Activated CD8-positive, alpha-beta memory T cell treated with anti-CD3 and anti-CD28 coated beads for 36 hours (primary cell): ENCODE measurements around the gene GLYATL1. TPM values are rescaled to one million over a fixed set of nuclear protein-coding genes. Genes with fewer than 3 reads are reported as not detected.
"Not testable (repeated sequence)": the region's sequence is repeated elsewhere in the genome, so short reads cannot be mapped to it uniquely, and the experiment has no call there.

Experiments
- CTCF ChIA-PET: fragments of 350-600 bp; sonication (Branson Sonifier 250); formaldehyde crosslinking; loops from one replicate; lab custom pipeline; 2021; ENCODE audit warnings: antibody characterized with exemption; lab: Charles Lee
- POLR2A ChIA-PET: fragments of 350-600 bp; sonication (Branson Sonifier 250); formaldehyde crosslinking; loops from one replicate; lab custom pipeline; 2021; ENCODE audit warnings: antibody characterized with exemption; lab: Charles Lee
- total RNA-seq, 2 experiments: library from RNA; stranded (reverse); gene quantifications; one replicate each; pipeline ENCODE4 v1.2.3, GENCODE V29; 2021

GLYATL1 gene
- total RNA-seq, 2 experiments from 2014 or later: not detected

DNA sequence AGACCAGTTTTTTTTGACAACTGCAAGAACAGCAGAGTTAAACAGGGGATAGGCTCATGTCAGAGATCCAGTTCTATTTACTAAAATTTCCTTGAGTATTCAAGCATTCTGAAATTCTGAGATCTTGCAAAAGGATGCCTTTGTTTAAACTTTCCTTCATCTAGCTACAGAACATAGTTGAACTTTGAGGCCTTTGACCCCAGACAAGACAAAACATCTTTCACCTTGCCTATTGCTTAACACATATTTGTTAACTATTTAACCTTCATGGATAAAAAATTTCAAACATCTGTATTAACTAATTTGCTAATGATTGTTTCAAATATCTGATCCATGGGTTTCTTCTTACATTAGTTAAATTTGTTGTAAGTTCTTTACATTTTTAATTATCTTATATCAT lies 38.2 kb downstream of the GLYATL1 start:
- ChIA-PET CTCF (no interaction called here), POLR2A (no interaction called here)

DNA sequence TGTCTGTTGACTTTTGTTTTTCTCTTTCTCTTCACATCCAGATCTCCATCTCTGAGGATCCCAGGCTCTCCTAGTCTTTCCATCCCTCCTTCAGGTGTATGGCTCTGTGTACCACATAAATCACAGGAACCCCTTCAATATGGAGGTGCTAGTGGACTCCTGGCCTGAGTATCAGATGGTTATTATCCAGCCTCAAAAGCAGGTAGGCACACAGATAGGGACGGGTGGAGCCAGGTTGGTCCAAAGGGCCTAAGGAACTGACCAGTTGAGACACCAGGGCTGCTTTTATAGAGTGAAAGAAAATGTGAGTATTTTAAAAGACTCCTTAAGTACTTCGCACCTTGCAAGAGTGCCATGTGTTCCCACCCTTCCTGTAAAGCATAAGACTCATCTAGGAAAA lies 39.9 kb downstream of the GLYATL1 start:
- ChIA-PET POLR2A (no interaction called here), CTCF (no interaction called here)

DNA sequence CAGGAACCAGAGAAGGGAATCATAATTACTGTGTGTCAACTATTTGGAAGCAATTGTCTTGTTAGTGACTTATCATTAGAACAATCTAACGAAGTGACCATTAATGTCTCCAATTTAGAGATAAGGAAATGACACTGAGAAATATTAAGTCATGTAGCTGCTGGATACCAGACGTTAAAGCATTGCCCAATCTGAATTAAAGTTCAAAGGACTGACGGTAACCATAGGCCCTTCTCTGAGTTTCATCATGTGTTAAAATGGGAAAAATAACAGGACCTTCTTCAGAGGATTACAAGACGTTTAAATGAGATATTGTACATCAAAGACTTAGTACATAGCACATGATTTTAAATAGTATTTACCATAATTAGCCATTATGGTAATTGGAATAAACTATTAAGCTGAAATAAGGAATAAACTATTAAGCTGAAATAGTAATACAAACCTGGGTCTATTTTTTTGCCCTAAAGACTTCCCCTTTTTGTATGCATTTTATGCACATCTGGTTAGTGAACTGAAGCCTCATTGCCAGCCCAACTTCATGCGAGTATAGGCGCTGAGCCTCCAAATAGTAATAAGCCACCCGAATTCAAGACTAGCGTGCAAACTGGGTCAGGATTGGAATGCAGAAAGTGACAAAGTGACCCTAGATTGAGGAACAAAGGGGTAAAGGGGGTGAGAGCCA lies 41.0 kb downstream of the GLYATL1 start:
- POLR2A ChIA-PET: no interaction called here
- CTCF ChIA-PET: no interaction called here

- ChIA-PET POLR2A (no interaction called here), CTCF (no interaction called here)
These were observed 53.2 kb downstream of the GLYATL1 start for GRCh38 chr11:58992489-58992888.

DNA sequence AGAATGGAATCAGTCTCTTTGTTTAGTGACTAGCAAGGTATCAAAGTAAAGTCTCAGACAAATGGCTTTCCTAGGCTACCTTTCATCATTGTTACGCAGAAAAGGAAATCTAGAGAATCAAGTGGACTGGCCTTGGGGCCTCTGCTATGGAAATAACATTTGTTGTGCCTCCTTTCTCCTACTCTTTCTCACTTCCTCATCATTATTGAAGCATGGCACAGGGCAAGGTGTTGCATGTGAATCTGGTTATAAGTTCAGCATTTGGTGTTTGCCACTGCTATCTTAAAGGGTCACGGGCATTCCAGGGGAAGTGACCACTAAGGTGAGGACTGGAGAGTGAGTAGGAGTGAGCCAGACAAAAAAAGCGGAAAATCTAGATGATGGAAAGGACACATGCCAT lies 54.9 kb downstream of the GLYATL1 start:
- ChIA-PET POLR2A (no interaction called here), CTCF (no interaction called here)

GRCh38 chr11:58998480-58999290 lies 59.4 kb downstream of the GLYATL1 start:
- ChIA-PET CTCF (no interaction called here), POLR2A (no interaction called here)

DNA sequence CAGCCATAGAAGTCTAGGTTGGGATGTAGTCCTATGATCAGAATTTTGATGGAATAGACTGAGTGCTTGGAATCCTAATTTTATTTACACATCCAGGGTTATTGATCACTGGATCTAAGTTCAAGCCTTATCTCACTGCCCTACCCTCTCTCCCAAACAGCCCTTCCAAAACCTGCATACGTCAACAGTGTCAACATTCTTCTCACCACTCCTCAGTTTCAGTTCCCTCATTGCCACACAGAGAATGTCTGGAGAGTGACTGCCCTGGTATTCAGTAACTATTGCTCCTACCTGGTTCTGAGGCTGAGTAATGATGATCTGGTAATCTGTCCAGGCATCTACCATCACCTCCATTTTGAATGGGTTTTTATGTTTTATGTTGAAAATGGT lies 60.0 kb downstream of the GLYATL1 start:
- ChIA-PET CTCF (no interaction called here), POLR2A (no interaction called here)

DNA sequence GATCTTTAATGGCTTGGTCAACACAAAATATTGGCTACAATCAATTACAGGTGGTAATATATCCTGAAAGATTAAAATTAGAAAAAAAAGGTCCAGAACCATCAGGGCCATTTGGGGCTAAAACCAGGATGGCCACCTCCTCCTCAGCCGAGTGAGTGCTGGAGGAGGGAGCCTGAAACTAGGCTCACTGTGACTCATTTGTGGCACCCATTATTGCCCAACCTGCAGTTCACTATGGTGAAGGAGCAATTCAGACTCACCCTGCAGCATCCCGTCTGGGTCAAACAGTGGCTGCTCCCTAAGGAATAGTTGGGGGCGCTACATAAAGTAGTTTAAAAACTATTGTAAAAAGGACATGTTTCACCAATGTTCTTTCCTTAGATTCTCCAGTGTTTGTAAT lies 60.7 kb downstream of the GLYATL1 start:
- ChIA-PET CTCF (no interaction called here), POLR2A (no interaction called here)

DNA sequence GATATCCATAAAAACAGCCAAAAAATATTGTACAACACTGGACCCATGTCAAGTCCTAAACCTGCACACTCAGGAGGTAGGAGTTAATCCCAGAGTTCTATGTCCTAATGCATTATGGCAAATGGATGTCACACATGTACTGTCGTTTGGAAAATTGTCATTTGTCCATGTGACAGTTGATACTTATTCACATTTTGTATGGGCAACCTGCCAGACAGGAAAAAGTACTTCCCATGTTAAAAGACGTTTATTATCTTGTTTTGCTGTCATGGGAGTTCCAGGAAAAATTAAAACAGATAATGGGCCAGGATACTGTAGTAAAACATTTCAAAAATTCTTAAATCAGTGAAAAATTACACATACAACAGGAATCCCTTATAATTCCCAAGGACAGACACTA lies 62.7 kb downstream of the GLYATL1 start:
- POLR2A ChIA-PET, CTCF ChIA-PET: not testable (repeated sequence)

Other genes starting within 250 kb of the GLYATL1 start
- gene GLYAT, start 207.5 kb upstream of the GLYATL1 start, total RNA-seq: not detected
- not detected for gene GLYATL2, start 94.8 kb upstream of the GLYATL1 start, total RNA-seq
- gene GLYATL1B, start 146.8 kb downstream of the GLYATL1 start, total RNA-seq: not detected
- 10 to 100 TPM; 35.6 to 38.8 TPM for gene FAM111B, start 167.7 kb downstream of the GLYATL1 start, total RNA-seq
- gene FAM111A, start 203.4 kb downstream of the GLYATL1 start, total RNA-seq: 10 to 100 TPM; 71.2 to 76.9 TPM
- gene DTX4, start 232.6 kb downstream of the GLYATL1 start, total RNA-seq: under 1 TPM; 0.08 TPM